22Rv1 (cell line): ENCODE data around the gene ZFTA.
"Not testable (repeated sequence)": the region's sequence is repeated elsewhere in the genome, so short reads cannot be mapped to it uniquely, and the experiment has no call there.

Experiments
- H3K27ac ChIP-seq: fragments of 450-650 bp; 2 replicates; pipeline ENCODE4 v1.5.1; 2017
- ZFX ChIP-seq: fragments of 450-650 bp; IDR thresholded peaks from 2 replicates; pipeline ENCODE4 v1.6.1; 2017; ENCODE audit warnings: antibody characterized with exemption, borderline replicate concordance
- TF ChIP-seq, protein P1 (sequence below): fragments of 450-650 bp; IDR thresholded peaks from 2 replicates; pipeline ENCODE4 v1.5.1; 2017; ENCODE audit warnings: mild to moderate bottlenecking

The ZFTA gene

DNA sequence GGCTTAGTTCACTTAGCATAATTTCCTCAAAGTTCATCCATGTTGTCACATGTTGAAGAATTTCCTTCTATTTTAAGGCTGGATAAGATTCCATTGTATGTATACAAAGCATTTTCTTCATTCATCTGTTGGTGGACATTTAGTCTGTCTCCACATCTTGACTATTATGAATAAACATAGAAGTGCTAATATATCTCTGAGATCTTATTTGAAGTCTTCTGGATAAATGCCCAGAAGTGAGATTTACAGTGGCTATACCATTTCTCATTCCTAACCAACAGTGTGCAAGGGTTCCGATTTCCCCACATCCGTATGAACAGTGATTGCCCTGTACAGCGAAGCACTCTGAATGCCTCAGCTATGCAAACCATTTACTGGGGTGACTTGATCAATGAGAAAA, 6.6 kb upstream of the ZFTA start:
- TF ChIP-seq, protein P1, sequence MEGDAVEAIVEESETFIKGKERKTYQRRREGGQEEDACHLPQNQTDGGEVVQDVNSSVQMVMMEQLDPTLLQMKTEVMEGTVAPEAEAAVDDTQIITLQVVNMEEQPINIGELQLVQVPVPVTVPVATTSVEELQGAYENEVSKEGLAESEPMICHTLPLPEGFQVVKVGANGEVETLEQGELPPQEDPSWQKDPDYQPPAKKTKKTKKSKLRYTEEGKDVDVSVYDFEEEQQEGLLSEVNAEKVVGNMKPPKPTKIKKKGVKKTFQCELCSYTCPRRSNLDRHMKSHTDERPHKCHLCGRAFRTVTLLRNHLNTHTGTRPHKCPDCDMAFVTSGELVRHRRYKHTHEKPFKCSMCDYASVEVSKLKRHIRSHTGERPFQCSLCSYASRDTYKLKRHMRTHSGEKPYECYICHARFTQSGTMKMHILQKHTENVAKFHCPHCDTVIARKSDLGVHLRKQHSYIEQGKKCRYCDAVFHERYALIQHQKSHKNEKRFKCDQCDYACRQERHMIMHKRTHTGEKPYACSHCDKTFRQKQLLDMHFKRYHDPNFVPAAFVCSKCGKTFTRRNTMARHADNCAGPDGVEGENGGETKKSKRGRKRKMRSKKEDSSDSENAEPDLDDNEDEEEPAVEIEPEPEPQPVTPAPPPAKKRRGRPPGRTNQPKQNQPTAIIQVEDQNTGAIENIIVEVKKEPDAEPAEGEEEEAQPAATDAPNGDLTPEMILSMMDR = no peak
- no peak for TF ChIP-seq ZFX
- no peak overlapping the region for H3K27ac ChIP-seq

DNA sequence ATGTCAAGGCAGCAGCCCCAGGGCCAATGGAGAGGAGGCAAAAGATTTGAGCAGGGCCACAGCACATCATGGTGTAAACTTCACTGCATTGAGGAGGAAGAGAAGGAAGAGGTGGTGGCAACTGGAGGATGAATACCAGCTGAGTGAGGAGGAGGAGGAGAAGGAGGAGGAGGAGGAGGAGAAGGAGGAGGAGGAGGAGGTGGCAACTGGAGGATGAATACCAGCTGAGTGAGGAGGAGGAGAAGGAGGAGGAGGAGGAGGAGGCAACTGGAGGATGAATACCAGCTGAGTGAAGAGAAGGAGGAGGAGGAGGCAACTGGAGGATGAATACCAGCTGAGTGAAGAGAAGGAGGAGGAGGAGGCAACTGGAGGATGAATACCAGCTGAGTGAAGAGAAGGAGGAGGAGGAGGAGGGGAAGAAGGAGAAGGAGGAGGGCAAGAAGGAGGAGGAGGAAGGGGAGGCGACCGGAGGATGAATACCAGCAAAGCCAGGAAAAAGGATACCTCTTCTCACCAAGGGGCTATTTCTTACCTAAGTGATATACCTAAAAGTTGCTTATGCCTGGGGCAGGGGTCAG, 3.3 kb upstream of the ZFTA start:
- H3K27ac ChIP-seq = not testable (repeated sequence)

DNA sequence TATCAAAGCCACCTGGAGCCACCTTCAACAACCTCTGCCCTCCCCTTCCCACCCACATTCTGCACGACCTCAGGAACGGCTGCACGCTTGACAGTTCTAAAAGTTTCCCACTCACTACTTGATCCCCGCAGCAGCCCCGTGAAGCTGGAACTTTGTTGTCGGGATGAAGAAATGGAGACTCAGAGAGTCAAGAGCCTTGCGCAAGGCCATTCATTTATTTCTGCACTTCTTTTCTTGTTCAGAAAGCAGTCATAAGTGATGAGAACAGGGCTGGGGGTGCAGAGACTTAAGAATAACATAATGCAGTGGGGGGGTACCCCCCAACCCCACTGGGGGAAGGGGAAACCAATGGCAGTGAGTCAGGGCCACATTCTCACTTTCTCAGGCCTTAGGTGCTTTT, 2.2 kb upstream of the ZFTA start:
- no peak overlapping the region for H3K27ac ChIP-seq
- TF ChIP-seq, protein P1 = no peak
- TF ChIP-seq ZFX = no peak

DNA sequence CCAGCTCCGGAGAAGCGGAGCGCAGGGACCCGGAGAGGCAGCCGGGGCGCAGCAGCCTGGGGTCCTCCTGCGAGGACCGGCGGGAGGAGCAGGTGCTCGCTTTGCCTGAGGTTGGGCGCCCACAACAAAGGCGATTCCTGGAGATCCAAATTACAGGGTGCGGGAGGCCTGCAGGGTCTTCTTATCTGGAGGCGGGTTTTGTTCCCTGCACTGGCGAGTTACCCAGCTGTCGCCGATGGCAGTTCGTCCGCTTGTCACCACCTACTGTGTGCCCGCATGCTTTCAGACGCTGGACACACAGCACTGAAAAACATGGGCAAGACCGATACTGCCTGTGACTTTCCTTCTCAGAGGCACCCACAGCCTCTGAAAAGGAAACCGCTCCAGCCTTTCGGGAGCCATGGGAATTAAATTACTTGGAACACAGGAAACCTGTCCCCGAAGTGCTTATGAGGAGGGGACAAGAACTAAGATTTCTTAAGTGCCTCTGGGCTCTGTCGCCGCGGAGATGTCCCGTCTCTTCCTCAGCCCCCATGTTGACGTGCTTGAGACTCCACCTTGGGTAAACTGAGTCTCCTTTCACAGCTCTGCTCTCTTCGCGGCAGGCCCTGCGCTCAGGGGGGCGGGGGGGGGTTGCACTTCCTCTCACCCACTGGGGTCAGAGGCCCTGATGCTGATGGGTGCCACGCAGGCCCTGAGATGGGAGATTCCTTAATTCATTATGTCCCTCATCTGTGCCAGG, 1.3 kb upstream of the ZFTA start:
- TF ChIP-seq ZFX = no peak
- no peak overlapping the region for H3K27ac ChIP-seq

DNA sequence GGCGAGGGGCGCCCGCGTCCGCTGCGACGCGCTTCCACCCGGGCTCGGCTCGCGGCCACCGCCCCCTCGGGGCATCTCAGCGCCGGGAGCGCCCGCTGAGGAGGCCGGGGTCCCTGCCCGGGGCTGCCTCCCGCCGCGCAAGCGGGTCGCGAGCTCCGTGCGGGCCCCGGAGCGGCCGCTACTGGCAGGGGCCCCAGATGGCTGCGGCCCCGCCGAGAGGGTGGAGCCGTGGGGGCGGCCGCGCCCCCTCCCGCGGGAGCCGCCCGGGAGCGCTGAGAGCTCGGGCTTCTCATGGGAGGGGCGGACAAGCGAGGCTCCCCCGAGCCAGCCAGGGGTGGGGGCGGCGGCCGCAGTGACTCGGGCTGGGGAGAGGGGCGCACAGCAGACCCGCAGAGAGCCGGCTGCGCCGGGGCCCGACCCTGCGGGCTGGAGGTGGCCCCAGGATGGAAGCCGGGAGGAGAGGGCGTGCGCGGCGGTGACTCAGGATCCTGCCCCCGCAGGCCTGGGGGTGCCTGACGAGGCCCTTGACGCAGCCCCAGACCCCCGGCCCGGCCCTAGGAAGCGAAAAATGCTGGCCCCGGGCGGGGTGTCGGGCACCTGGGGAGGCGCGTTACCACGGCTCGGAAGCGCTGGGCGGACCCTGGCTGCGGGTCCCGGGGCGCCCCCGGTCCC, 603 bp upstream of the ZFTA start:
- no peak overlapping the region for H3K27ac ChIP-seq

DNA sequence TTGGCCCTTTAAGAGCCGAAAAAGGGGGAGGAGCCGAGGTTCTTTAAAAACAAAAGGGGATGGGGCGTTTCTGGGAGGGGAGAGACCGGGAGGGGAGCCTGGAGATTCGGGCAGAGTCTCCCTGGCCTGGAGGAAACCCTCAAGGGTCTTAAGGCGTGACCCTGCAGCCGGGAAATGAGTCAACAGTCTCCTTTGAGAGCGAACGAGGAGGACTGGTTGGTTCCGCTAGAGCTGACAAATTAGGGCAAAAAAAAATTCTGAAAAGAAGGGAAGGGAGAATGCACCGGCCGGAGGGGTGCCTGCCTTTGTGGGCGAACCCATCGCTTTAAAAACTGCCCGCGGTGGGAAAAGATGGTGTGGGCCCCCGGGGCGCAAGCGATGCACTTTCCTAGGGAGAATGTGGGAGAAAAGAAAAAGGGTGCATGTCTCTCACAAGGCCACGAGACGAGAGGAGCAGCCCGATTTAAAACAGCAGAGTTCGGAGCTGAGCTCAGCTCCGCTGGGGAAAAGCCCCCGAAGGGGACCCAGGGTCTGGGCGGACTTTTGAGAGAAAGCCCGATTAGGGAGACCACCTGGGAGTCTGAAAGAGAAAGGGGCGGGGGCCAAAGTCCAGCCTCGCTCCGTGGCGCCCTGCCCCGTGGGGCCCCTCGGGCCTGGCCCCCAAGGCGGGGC, 874 bp downstream of the ZFTA start:
- H3K27ac ChIP-seq = peak overlapping the region; percentile 83
- no peak for TF ChIP-seq ZFX
- TF ChIP-seq, protein P1 = no peak

More for the DNA sequence above, 603 bp upstream of the ZFTA start:
- TF ChIP-seq, protein P1 = no peak
- TF ChIP-seq ZFX = no peak

DNA sequence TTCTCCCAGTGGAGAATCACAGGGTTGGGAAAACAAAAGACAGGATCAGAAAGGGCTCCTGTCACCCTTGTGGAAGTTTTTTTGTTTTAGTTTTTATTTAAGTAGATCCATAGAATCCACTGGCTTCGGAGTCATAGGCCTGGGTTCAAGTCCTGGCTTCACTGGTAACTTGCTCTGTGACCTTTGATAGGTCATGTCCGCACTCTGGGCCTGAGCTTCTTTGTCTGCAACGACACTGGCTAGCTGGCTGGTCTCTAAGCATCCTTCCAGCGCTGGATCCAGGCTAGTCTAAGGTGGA, 1.4 kb downstream of the ZFTA start:
- TF ChIP-seq, protein P1 = no peak
- no peak for TF ChIP-seq ZFX
- peak overlapping the region; percentile 83 for H3K27ac ChIP-seq

DNA sequence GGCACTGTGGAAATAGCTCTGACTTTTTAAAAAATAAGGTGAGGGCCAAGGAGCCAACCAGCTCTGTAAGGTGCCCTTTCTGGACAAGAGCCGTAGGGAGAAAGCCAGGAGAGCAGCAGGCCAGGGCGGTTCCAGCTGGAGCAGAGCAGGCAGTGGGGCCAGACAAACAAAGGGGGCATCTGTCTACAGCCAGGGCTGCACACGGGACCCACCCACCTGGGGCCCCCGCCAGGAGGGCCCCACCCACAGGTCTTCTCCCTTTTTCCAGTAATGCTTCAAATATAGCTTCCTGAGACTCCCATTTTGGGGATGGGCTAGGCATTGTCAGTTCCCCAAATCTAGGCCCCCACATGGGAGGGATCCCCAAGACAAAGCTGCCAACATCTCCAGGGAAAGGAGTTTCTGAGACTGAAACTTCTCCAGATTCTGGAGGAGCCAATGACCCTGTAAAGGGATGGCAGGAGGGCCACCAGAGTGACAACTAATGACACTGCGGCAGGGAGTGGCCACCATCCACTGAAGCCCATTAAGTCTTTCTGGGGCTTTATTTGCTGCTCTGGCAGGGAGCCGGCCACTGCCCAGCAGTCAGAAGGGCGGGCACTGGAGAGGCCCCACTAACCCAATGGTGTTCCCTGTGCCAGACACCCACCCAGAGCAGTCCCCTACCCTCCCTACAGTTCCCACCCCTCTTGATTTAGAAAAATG, 1.9 kb downstream of the ZFTA start:
- H3K27ac ChIP-seq = peak overlapping the region; percentile 83
- TF ChIP-seq ZFX = no peak
- TF ChIP-seq, protein P1 = no peak
